ENCODE results near the gene IFNAR2.

The IFNAR2 gene
- 8.2 to 38.3 (median 19.9) reads per million in 18 experiments for total RNA-seq

GRCh38 chr21:33229784-33230544, at the start of gene IFNAR2:
Gene IFNAR2, plus strand, starts transcription at chr21:33229938. Its CDS starts 11,985 bp downstream, at chr21:33241923.
- peak; percentile 65 to 84 for DNase-seq

- no peak for DNase-seq
Measured at GRCh38 chr21:33185852-33186251, 43.9 kb upstream of the IFNAR2 start.

- DNase-seq = no peak
Measured at GRCh38 chr21:33187276-33187675, 42.5 kb upstream of the IFNAR2 start.

GRCh38 chr21:33189237-33189636, 40.5 kb upstream of the IFNAR2 start:
- no peak for DNase-seq

GRCh38 chr21:33189824-33190223, 39.9 kb upstream of the IFNAR2 start:
- DNase-seq = no peak

- peak; percentile 58 to 65 for DNase-seq
Measured at GRCh38 chr21:33196941-33197374, 32.8 kb upstream of the IFNAR2 start.

- DNase-seq = no peak
Measured at GRCh38 chr21:33197496-33197895, 32.2 kb upstream of the IFNAR2 start.

GRCh38 chr21:33198346-33199099, 31.2 kb upstream of the IFNAR2 start:
- DNase-seq = peak; percentile 96 to 97

GRCh38 chr21:33199100-33199464, 30.7 kb upstream of the IFNAR2 start:
- DNase-seq = no peak

GRCh38 chr21:33199516-33200217, 30.1 kb upstream of the IFNAR2 start:
- peak; percentile 96 to 98 for DNase-seq

GRCh38 chr21:33201956-33202355, 27.8 kb upstream of the IFNAR2 start:
- DNase-seq = no peak

- peak in 1 of 2 donors; percentile 23 for DNase-seq
Measured at GRCh38 chr21:33202464-33203363, 27.0 kb upstream of the IFNAR2 start.

- no peak for DNase-seq
Measured at GRCh38 chr21:33203371-33203724, 26.4 kb upstream of the IFNAR2 start.

GRCh38 chr21:33205476-33205875, 24.3 kb upstream of the IFNAR2 start:
- peak; percentile 77 to 82 for DNase-seq

GRCh38 chr21:33206771-33207281, 22.9 kb upstream of the IFNAR2 start:
- DNase-seq = peak; percentile 68 to 74

- DNase-seq = no peak
Measured at GRCh38 chr21:33207449-33208149, 22.1 kb upstream of the IFNAR2 start.

- no peak for DNase-seq
Measured at GRCh38 chr21:33208534-33208933, 21.2 kb upstream of the IFNAR2 start.

GRCh38 chr21:33211305-33211704, 18.4 kb upstream of the IFNAR2 start:
- DNase-seq = no peak

GRCh38 chr21:33211732-33212131, 18.0 kb upstream of the IFNAR2 start:
- peak in 1 of 2 donors; percentile 33 for DNase-seq

GRCh38 chr21:33212159-33212851, 17.4 kb upstream of the IFNAR2 start:
- DNase-seq = peak in 1 of 2 donors; percentile 43

- DNase-seq = no peak
Measured at GRCh38 chr21:33214056-33214455, 15.7 kb upstream of the IFNAR2 start.
